NB4 (cell line): Measurements from ENCODE around the gene TCF3.
A peak's percentile ranks its signal among the peaks of the same experiment; 100 is the strongest.

ENCODE experiments used
- CTCF ChIP-seq: IDR thresholded peaks from one replicate; pipeline ENCODE4 v1.5.1; 2012; ENCODE audit warnings: low read depth, low read length
- POLR2A ChIP-seq: IDR thresholded peaks from 2 replicates; pipeline ENCODE4 v1.6.1; 2011; ENCODE audit warnings: mild to moderate bottlenecking; ENCODE audit not compliant: insufficient read length; ENCODE audit errors: extremely low read depth

- TF ChIP-seq POLR2A: peak; percentile 33
- no peak for TF ChIP-seq CTCF
These were observed 83.9 kb downstream of the TCF3 start, which contains the start of gene MEX3D for GRCh38 chr19:1568320-1569019.
